Jurkat, Clone E6-1 (cell line): ENCODE data around the gene FAIM2.

Source experiments
- DNase-seq: peaks from one replicate; pipeline ENCODE4 v3.0.0-alpha.2; 2011; ENCODE audit warnings: low read depth, low spot score
- H3K4me3 ChIP-seq: 2 replicates; pipeline ENCODE4 v1.5.1; 2011; ENCODE audit warnings: mild to moderate bottlenecking, low read length, control low read depth, moderate library complexity

Gene FAIM2

GRCh38 chr12:49843411-49843810 lies 60.3 kb downstream of the FAIM2 start:
- no peak for DNase-seq
- peak overlapping the region; percentile 97 for H3K4me3 ChIP-seq

DNA sequence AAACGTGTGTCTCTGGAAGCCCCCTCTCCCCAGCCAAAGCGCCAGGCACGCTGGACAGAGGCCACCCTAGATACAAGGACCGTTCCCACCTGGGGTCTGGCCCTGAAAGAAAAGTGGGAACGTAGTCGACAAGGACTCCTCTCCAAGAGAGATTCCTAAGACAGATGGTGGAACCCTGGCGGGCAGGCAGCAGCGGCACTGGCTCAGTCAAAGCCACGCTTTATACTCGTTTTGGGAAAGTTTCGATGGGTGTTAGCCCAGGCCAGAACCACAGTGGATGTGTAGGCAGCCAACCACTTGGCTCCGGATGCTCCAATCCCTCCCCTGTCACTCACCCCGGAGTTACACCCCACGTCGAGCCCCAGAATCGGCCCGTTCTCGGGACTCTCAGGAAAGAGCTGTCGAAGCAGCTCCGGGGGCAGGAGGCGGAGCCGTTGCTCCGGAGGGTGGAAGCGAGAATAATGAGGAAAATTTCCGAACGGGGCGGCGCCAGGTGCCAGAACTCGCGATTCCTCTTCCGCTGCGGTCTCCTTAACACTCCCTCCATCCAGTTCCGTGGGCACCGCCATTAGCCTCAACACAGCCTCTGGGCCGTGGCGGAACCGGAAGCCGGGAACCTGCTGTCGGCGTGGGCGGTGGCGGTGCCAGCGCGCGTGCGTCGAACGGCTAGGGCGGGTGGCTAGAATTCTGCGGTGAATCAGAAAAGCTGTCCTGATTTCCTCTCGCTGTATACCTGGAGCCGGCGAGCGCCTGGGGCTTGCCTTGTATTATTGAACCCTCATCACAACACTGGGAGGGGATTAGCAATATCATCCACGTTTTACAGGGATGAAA lies 61.0 kb downstream of the FAIM2 start, which contains the start of gene BCDIN3D:
BCDIN3D (minus strand) TSS at position 588 of the 834 bp plus-strand sequence; CDS start at position 569, 19 bp downstream.
- peak within 1 kb of the TSS; percentile 97 for H3K4me3 ChIP-seq
- peak; percentile 82 for DNase-seq

- H3K4me3 ChIP-seq: no peak overlapping the region
- DNase-seq: peak; percentile 59
Measured at GRCh38 chr12:49838973-49839633, 64.6 kb downstream of the FAIM2 start.

- no peak overlapping the region for H3K4me3 ChIP-seq
- no peak for DNase-seq
Measured at GRCh38 chr12:49832836-49833421, 70.8 kb downstream of the FAIM2 start.

DNA sequence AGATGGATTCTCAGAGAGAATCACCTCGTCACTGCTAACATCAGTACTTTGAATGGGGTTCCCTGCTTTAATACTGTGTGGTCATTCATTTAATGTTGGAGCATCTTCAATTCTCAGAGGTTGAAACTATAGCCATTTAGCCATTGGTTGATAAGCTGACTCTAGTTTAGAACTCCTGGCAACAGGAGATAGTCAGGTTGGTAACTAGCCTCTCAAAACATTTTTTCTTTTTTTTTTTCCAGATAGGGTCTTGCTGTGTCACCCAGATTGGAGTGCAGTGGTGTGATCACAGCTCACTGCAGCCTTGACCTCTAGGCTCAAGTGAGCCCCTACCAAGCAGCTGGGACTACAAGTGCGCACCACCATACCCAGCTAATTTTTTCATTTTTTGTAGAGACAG lies 72.0 kb downstream of the FAIM2 start:
- no peak for DNase-seq
- H3K4me3 ChIP-seq: no peak overlapping the region

GRCh38 chr12:49828133-49829091 lies 75.3 kb downstream of the FAIM2 start, which contains the start of gene NCKAP5L:
TSS of gene NCKAP5L (minus strand) at chr12:49828413. CDS start at chr12:49804044, 24,369 bp downstream.
- peak; percentile 90 for DNase-seq
- H3K4me3 ChIP-seq: peak within 1 kb of the TSS; percentile 70

GRCh38 chr12:49827401-49828099 lies 76.2 kb downstream of the FAIM2 start:
- peak overlapping the region; percentile 70 for H3K4me3 ChIP-seq
- DNase-seq: peak; percentile 53

DNA sequence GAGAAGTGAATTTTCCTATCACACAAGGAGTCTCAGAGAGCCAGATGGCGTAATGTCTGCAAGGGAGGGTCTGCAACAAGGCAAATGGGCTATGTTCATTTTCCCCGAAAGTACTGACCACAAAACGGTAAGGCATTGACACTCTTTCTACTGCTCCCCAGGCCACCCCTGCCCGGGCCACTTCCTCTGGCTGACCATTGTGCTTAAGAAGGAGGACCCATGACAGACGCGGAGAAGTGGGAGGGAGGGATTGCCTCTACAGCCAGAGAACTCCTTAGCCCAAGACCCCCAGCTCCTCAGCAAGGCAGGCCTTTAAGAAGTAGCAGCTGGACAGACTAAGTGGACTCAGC lies 76.7 kb downstream of the FAIM2 start:
- H3K4me3 ChIP-seq: peak overlapping the region; percentile 70
- DNase-seq: no peak

DNA sequence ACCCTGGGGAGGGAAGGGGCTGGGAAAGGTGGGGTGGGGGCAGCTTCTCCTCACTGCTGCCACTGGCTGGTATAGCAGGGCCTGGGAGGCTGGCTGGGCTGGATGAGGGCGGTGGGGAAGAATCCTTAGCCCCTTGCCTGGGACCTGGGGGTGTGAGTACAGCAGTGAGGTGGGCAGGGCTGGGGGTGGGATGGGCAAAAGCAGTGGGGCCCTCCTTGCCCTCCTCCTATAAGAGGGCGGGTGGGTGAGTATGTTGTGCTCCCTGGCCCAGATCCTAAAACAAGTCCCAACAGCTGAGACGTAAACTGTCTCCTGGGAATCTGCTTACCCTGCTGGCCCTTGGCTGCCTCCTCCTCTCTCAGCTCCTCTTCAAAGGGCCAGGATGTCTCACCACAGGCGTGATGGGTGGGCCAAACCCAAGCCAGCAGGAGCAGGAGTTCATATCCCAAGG lies 77.7 kb downstream of the FAIM2 start:
- H3K4me3 ChIP-seq: no peak overlapping the region
- no peak for DNase-seq

- DNase-seq: no peak
- H3K4me3 ChIP-seq: no peak overlapping the region
Measured at GRCh38 chr12:49825360-49825970, 78.2 kb downstream of the FAIM2 start.

GRCh38 chr12:49824895-49825294 lies 78.8 kb downstream of the FAIM2 start:
- no peak for DNase-seq

GRCh38 chr12:49824416-49824815 lies 79.3 kb downstream of the FAIM2 start:
- no peak for DNase-seq
- H3K4me3 ChIP-seq: no peak overlapping the region

More at GRCh38 chr12:49824895-49825294, 78.8 kb downstream of the FAIM2 start:
- no peak overlapping the region for H3K4me3 ChIP-seq

DNA sequence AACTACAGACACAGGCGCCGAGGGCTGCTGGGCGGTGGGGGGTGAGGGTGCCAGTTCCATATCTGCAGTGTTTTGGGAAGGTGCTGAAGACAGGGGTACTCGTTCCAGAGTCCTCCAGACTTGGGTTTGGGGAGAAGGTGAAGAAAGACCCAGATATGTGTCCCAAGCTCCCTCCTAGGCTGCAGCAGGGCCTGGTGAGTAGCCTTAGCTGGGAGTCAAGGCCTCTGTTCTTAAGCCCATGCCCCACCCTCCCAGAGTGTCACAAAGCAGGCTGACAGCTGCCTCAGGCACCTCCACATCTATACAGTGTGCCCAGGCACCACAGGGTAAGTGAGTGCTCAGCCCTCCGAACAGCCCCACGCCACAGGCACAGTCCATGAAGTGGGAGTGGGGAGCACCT lies 79.7 kb downstream of the FAIM2 start:
- DNase-seq: no peak

DNA sequence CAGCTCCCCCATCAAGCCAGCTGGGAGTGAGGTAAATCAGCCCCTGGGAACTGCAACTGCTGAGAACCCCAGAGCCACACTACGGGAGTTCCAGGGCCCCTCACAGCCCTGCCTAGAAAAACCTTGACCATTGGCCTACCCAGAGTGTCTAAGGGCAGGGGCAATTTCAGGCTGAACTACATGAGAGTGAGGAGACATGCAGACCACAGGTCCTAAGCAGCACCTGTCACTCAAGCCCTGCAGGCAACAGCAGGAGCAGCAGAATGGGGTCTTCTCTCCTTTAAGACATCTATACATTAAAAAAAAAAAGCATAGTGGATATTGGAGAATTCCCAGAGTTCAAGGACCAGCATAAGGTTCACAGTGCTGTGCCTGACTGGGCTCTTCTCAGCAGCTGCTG lies 80.3 kb downstream of the FAIM2 start:
- DNase-seq: no peak
- no peak overlapping the region for H3K4me3 ChIP-seq

More for the DNA sequence above, 79.7 kb downstream of the FAIM2 start:
- no peak overlapping the region for H3K4me3 ChIP-seq

- DNase-seq: no peak
Measured at GRCh38 chr12:49821373-49822287, 82.1 kb downstream of the FAIM2 start.

DNA sequence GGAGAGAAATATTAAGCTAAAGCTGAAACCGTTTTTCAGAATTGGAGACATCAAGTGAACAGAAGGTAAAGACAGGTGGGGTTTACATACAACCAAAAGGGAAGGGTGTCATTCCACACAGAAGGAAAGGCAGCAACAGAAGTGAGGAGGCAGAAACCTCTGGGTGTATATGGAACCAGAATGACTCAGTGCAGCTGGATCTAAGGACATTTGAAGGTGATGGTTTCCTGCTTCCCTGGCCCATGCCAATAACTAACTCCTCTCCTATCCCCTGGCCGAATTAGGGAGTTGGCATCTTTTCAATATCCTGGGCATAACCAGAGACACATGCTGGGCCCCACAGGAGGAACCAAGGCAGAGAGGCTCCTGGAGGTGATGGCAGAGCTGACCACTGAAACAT lies 83.9 kb downstream of the FAIM2 start:
- no peak overlapping the region for H3K4me3 ChIP-seq
- no peak for DNase-seq

More at GRCh38 chr12:49821373-49822287, 82.1 kb downstream of the FAIM2 start:
- H3K4me3 ChIP-seq: peak overlapping the region; percentile 13
